Astrocyte (in vitro differentiated cells and primary cell): Measurements from ENCODE around the gene HOXB6. TPM values are rescaled to one million over a fixed set of nuclear protein-coding genes. Genes with fewer than 3 reads are reported as not detected.

Source experiments
- DNase-seq: peaks from one replicate; pipeline ENCODE4 v3.0.0-alpha.2; 2010; ENCODE audit warnings: low read depth
- FAIRE-seq: peaks from 2 replicates; lab custom pipeline; 2011; peaks lifted over from hg19 to GRCh38; lab: Jason Lieb, UNC
- H2AFZ ChIP-seq: 2 replicates; pipeline ENCODE4 v1.6.0; 2012; ENCODE audit warnings: low read depth, low read length, inconsistent platforms
- H3K27ac ChIP-seq: 2 replicates; pipeline ENCODE4 v1.5.1; 2011; ENCODE audit warnings: low read depth, low read length, inconsistent platforms
- H3K27me3 ChIP-seq: 2 replicates; pipeline ENCODE4 v1.6.0; 2011; ENCODE audit warnings: low read length, inconsistent platforms; ENCODE audit not compliant: insufficient read depth
- H3K36me3 ChIP-seq: 2 replicates; pipeline ENCODE4 v1.5.1; 2011; ENCODE audit warnings: low read length, inconsistent platforms; ENCODE audit not compliant: insufficient read depth
- H3K4me1 ChIP-seq: 2 replicates; pipeline ENCODE4 v1.5.1; 2011; ENCODE audit warnings: low read length, inconsistent platforms; ENCODE audit not compliant: insufficient read depth
- H3K4me2 ChIP-seq: 2 replicates; pipeline ENCODE4 v1.6.0; 2012; ENCODE audit warnings: low read length, inconsistent platforms
- H3K4me3 ChIP-seq: 2 replicates; pipeline ENCODE4 v1.5.1; 2011; ENCODE audit warnings: low read depth, mild to moderate bottlenecking, low read length, inconsistent platforms; ENCODE audit not compliant: insufficient read depth
- H3K79me2 ChIP-seq: 2 replicates; pipeline ENCODE4 v1.6.0; 2012; ENCODE audit warnings: mild to moderate bottlenecking, low read length, inconsistent platforms; ENCODE audit not compliant: insufficient read depth
- H3K9ac ChIP-seq: 2 replicates; pipeline ENCODE4 v1.6.0; 2012; ENCODE audit warnings: mild to moderate bottlenecking, low read length, inconsistent platforms
- H3K9me3 ChIP-seq: 2 replicates; pipeline ENCODE4 v1.5.1; 2012; ENCODE audit warnings: low read depth, mild to moderate bottlenecking, low read length, inconsistent platforms; ENCODE audit not compliant: insufficient read depth
- H4K20me1 ChIP-seq: 2 replicates; pipeline ENCODE4 v1.6.0; 2012; ENCODE audit warnings: low read length, inconsistent platforms; ENCODE audit not compliant: insufficient read depth
- H3K27ac Mint-ChIP-seq: one replicate; pipeline ENCODE4 v1.8.0; 2021; ENCODE audit warnings: mild to moderate bottlenecking, mixed read lengths; ENCODE audit not compliant: unreplicated experiment
- H3K27me3 Mint-ChIP-seq: one replicate; pipeline ENCODE4 v1.8.0; 2021; ENCODE audit warnings: low read depth, mixed read lengths; ENCODE audit not compliant: unreplicated experiment
- H3K36me3 Mint-ChIP-seq: one replicate; pipeline ENCODE4 v1.8.0; 2021; ENCODE audit warnings: low read depth, mixed read lengths; ENCODE audit not compliant: unreplicated experiment
- H3K4me1 Mint-ChIP-seq: one replicate; pipeline ENCODE4 v1.8.0; 2021; ENCODE audit warnings: low read depth, mixed read lengths; ENCODE audit not compliant: unreplicated experiment
- H3K4me3 Mint-ChIP-seq: one replicate; pipeline ENCODE4 v1.8.0; 2021; ENCODE audit warnings: mild to moderate bottlenecking, moderate library complexity, mixed read lengths; ENCODE audit not compliant: unreplicated experiment
- H3K9me3 Mint-ChIP-seq: one replicate; pipeline ENCODE4 v1.8.0; 2021; ENCODE audit warnings: mild to moderate bottlenecking, mixed read lengths; ENCODE audit not compliant: unreplicated experiment
- EZH2 ChIP-seq: IDR thresholded peaks from 2 replicates; pipeline ENCODE4 v1.6.1; 2012; ENCODE audit warnings: mild to moderate bottlenecking, low read length, inconsistent platforms; ENCODE audit not compliant: insufficient read depth
- total RNA-seq: library from RNA; stranded (reverse); gene quantifications from 2 replicates; pipeline ENCODE4 v1.2.1, GENCODE V29; 2021
- TF ChIP-seq, protein P1 (sequence below): IDR thresholded peaks from 2 replicates; pipeline ENCODE4 v1.5.1; 2011; ENCODE audit warnings: low read depth, mild to moderate bottlenecking, inconsistent platforms, low read length, moderate library complexity; ENCODE audit not compliant: insufficient read depth

HOXB6 gene
- total RNA-seq, 1 donor from 2014 or later, result not detected

DNA sequence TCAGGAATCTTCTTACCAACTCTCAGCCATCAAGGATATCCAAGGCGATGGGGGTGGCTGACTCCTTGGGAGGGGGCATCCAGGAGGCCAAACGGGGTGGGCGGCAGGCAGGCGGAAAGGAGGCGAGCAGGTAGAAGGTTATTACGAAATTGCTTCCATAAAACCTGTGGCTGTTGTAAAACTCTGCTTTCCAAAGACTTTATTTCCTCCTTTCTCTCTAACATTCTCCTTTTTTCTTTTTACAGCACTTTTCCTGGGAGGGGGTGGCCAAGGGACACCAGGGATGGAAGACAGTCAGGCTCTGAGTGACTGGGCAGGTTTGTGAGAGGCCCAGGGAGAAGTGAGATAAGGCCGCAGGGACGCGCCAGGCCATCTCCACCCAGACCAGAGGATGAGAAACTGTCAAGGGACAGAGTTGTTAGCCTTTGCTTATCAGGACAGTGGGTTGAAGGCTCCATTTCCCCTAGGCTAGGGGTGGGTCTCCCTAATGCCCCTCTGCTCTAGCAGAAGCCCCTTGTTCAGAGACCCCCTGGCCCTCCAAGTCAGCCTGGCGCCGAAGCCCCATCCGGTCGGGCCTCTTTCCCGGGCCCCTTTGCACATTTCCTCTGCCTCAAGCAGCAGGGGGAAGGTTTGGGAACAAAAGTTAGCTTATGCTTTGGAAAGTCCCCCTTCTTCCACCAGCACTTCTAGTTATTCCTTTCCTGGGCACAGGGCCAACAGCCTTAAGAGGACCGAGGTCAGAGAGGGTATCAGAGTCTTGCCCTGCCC lies 26.3 kb upstream of the HOXB6 start:
- FAIRE-seq, result no peak
- Histone ChIP-seq H3K27me3 (peaks cover 97% of the 10 kb centered on the region), H3K27ac (no peak overlapping the region), H3K79me2 (no peaks in the 10 kb centered on the region), H3K4me2 (no peak overlapping the region), H4K20me1 (peaks cover 5% of the 10 kb centered on the region), H3K36me3 (no peaks in the 10 kb centered on the region), H3K4me1 (peaks cover 5% of the 10 kb centered on the region), H3K9me3 (peaks cover 12% of the 10 kb centered on the region), H3K4me3 (no peak overlapping the region), H3K9ac (no peak overlapping the region), H2AFZ (no peak overlapping the region)
- TF ChIP-seq, protein P1, sequence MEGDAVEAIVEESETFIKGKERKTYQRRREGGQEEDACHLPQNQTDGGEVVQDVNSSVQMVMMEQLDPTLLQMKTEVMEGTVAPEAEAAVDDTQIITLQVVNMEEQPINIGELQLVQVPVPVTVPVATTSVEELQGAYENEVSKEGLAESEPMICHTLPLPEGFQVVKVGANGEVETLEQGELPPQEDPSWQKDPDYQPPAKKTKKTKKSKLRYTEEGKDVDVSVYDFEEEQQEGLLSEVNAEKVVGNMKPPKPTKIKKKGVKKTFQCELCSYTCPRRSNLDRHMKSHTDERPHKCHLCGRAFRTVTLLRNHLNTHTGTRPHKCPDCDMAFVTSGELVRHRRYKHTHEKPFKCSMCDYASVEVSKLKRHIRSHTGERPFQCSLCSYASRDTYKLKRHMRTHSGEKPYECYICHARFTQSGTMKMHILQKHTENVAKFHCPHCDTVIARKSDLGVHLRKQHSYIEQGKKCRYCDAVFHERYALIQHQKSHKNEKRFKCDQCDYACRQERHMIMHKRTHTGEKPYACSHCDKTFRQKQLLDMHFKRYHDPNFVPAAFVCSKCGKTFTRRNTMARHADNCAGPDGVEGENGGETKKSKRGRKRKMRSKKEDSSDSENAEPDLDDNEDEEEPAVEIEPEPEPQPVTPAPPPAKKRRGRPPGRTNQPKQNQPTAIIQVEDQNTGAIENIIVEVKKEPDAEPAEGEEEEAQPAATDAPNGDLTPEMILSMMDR, result no peak
- TF ChIP-seq EZH2, result no peak
- no peak for DNase-seq
- no peaks in the 10 kb centered on the region for H3K4me1 Mint-ChIP-seq
- peaks cover 92% of the 10 kb centered on the region for H3K27me3 Mint-ChIP-seq
- H3K36me3 Mint-ChIP-seq, result peaks cover 10% of the 10 kb centered on the region
- H3K27ac Mint-ChIP-seq, result no peak overlapping the region
- H3K9me3 Mint-ChIP-seq, result peaks cover 21% of the 10 kb centered on the region
- no peak overlapping the region for H3K4me3 Mint-ChIP-seq

DNA sequence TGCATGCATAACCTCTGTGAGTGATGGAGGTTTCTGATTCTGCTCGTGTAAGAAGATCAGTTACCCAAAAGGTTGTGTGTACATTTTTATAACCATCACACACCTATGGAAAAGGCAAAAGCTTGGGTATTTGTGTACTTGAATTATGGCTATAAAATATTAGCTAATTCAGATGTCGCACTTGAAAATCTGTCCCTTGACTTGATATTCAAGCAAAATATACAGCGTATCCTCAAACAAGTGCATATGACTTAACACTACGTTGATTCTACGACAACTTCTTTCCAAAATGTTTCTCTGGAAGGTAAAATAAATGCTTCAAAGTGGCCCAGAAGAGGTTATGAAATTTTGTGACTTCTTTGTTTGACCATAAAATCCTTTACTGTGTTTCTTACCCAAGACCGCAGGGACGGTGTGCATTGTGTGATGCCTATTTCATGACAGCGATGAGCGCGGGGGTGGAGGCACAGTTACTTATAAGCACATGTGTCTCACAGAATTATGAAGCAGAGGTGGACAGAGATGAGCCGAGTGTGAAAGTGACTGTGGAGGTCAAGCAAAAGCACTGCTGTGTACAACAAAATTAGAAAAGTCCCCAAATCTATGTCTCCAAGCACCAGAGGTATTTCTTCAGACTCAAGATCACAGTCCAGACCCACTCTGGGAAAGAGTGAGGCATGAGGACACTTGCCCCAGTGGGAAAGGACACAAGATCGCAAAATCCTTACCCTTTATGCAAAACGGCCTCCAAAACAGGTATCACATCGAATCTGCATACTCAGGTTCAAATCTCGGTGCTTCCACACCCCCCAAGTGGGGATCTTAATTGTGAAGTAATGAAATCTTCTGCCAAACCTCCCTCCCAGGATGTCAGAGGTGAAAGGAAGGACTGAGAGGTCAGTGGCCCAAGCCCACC lies 25.5 kb upstream of the HOXB6 start:
- H3K27ac ChIP-seq, result no peak overlapping the region
- Mint-ChIP-seq H3K36me3 (peaks cover 10% of the 10 kb centered on the region), H3K4me1 (no peaks in the 10 kb centered on the region), H3K27me3 (peaks cover 88% of the 10 kb centered on the region), H3K27ac (no peak overlapping the region), H3K9me3 (peaks cover 21% of the 10 kb centered on the region), H3K4me3 (no peak overlapping the region)
- H3K4me3 ChIP-seq, result no peak overlapping the region
- H3K36me3 ChIP-seq, result no peaks in the 10 kb centered on the region
- no peak overlapping the region for H2AFZ ChIP-seq
- no peak for FAIRE-seq
- no peaks in the 10 kb centered on the region for H3K79me2 ChIP-seq
- no peaks in the 10 kb centered on the region for H4K20me1 ChIP-seq
- H3K27me3 ChIP-seq, result peaks cover 97% of the 10 kb centered on the region
- no peak overlapping the region for H3K9ac ChIP-seq
- no peak overlapping the region for H3K4me2 ChIP-seq
- peak; percentile 33 for TF ChIP-seq EZH2
- TF ChIP-seq, protein P1, result no peak
- H3K4me1 ChIP-seq, result peaks cover 13% of the 10 kb centered on the region
- peaks cover 12% of the 10 kb centered on the region for H3K9me3 ChIP-seq
- DNase-seq, result no peak
